HepG2 (cell line): ENCODE data around the gene UAP1L1. TPM values are rescaled to one million over a fixed set of nuclear protein-coding genes. Genes with fewer than 3 reads are reported as not detected.
A peak's percentile ranks its signal among the peaks of the same experiment; 100 is the strongest.

Source experiments
- ARNT2 ChIP-seq: sonication (generic); formaldehyde crosslinking; IDR thresholded peaks from 2 replicates; pipeline ENCODE4 v1.8.0; 2022; ENCODE audit warnings: mild to moderate bottlenecking, low read depth, missing genetic modification reagents, moderate library complexity
- BCL6 ChIP-seq: IDR thresholded peaks from 2 replicates; pipeline ENCODE4 v1.6.1; 2016; ENCODE audit warnings: missing genetic modification reagents, missing compliant biosample characterization
- BCLAF1 ChIP-seq: fragments of 450-650 bp; IDR thresholded peaks from 2 replicates; pipeline ENCODE4 v1.6.1; 2017; ENCODE audit warnings: mild to moderate bottlenecking
- FOXK1 ChIP-seq: sonication (generic); formaldehyde crosslinking; IDR thresholded peaks from 2 replicates; pipeline ENCODE4 v1.4.0; 2020; ENCODE audit warnings: low read depth, missing genetic modification reagents, borderline replicate concordance
- HES4 ChIP-seq: sonication (generic); formaldehyde crosslinking; IDR thresholded peaks from 2 replicates; pipeline ENCODE4 v1.9.0; 2021; ENCODE audit warnings: mild to moderate bottlenecking, missing genetic modification reagents, borderline replicate concordance
- MXI1 ChIP-seq: IDR thresholded peaks from 3 replicates; pipeline ENCODE4 v1.6.1; 2012; ENCODE audit warnings: low read depth, low read length, inconsistent platforms, borderline replicate concordance
- NFKBIZ ChIP-seq: IDR thresholded peaks from 2 replicates; pipeline ENCODE4 v1.6.1; 2018; ENCODE audit warnings: missing genetic modification reagents, missing compliant biosample characterization
- POGZ ChIP-seq: sonication (generic); formaldehyde crosslinking; IDR thresholded peaks from 2 replicates; pipeline ENCODE4 v1.4.0; 2020; ENCODE audit warnings: mild to moderate bottlenecking, missing genetic modification reagents
- SOX13 ChIP-seq, 3 experiments: fragments of 450-650 bp in 1 of 3; sonication (generic) in 1 of 3; formaldehyde crosslinking in 1 of 3; IDR thresholded peaks in 2 of 3; conservative IDR thresholded peaks in 1 of 3; 2 replicates each; pipeline versions ENCODE4 v1.5.0 to v1.6.1; 2016 to 2020; ENCODE audit warnings: antibody characterized with exemption in 1 of 3, mild to moderate bottlenecking in 1 of 3, missing compliant biosample characterization in 1 of 3, missing genetic modification reagents in 1 of 3, moderate library complexity in 1 of 3
- SSRP1 ChIP-seq: IDR thresholded peaks from 2 replicates; pipeline ENCODE4 v1.6.1; 2016; ENCODE audit warnings: control low read depth
- ZBTB7B ChIP-seq: sonication (generic); formaldehyde crosslinking; IDR thresholded peaks from 2 replicates; pipeline ENCODE4 v1.4.0; 2020; ENCODE audit warnings: missing genetic modification reagents
- ZKSCAN1 ChIP-seq: fragments of 150-350 bp; IDR thresholded peaks from 2 replicates; pipeline ENCODE4 v1.6.1; 2014; ENCODE audit warnings: low read length
- ZNF354B ChIP-seq: sonication (generic); formaldehyde crosslinking; IDR thresholded peaks from 2 replicates; pipeline ENCODE4 v1.8.0; 2022; ENCODE audit warnings: mild to moderate bottlenecking, missing genetic modification reagents
- ZNF441 ChIP-seq: sonication (generic); formaldehyde crosslinking; IDR thresholded peaks from 2 replicates; pipeline ENCODE4 v1.7.0; 2021; ENCODE audit warnings: missing genetic modification reagents, borderline replicate concordance
- ZNF563 ChIP-seq: sonication (generic); formaldehyde crosslinking; IDR thresholded peaks from 2 replicates; pipeline ENCODE4 v1.8.0; 2022; ENCODE audit warnings: mild to moderate bottlenecking, moderate library complexity, missing genetic modification reagents
- ZSCAN30 ChIP-seq: sonication (generic); formaldehyde crosslinking; IDR thresholded peaks from 2 replicates; pipeline ENCODE4 v1.5.0; 2020; ENCODE audit warnings: mild to moderate bottlenecking, missing genetic modification reagents
- polyA plus RNA-seq, 8 experiments: library from polyadenylated mRNA; depleted of rRNA in 3 of 8; stranded (reverse) in 7 of 8; unstranded in 1 of 8; fragments of >200 nt; fragmentation: Illumina TruSeq in 4 of 8; extraction: Trizol in 4 of 8; gene quantifications; 2 replicates each; pipeline versions ENCODE4 v1.2.1 to v1.2.3, GENCODE V29; 2011 to 2016; ENCODE audit warnings: low read depth in 4 of 8, missing spikeins in 1 of 8, mixed read lengths in 1 of 8; ENCODE audit not compliant: insufficient read depth in 1 of 8
- total RNA-seq, 5 experiments: library from RNA; depleted of rRNA; stranded (reverse); fragments of >200 nt; fragmentation: Illumina TruSeq; extraction: Trizol; gene quantifications; 2 replicates each; pipeline ENCODE4 v1.2.3, GENCODE V29; 2016; ENCODE audit warnings: low read depth in 1 of 5
- TF ChIP-seq, protein P1 (sequence below): sonication (generic); formaldehyde crosslinking; IDR thresholded peaks from 2 replicates; pipeline ENCODE4 v1.5.1; 2020; ENCODE audit warnings: mild to moderate bottlenecking, moderate library complexity, missing genetic modification reagents
- TF ChIP-seq, protein P2 (sequence below): sonication (generic); formaldehyde crosslinking; conservative IDR thresholded peaks from 2 replicates; pipeline ENCODE4 v1.4.0; 2020; ENCODE audit warnings: missing genetic modification reagents
- TF ChIP-seq, protein P3 (sequence below): sonication (generic); formaldehyde crosslinking; IDR thresholded peaks from 2 replicates; pipeline ENCODE4 v1.5.0; 2020; ENCODE audit warnings: mild to moderate bottlenecking, missing genetic modification reagents, moderate library complexity

UAP1L1 gene
- total and polyA plus RNA-seq, 2 of the 13 experiments (the other 11 are each of a cell fraction or from before 2014, with no cell fraction given), result 5.4 to 6.4 TPM

GRCh38 chr9:137034709-137035506 lies 42.4 kb upstream of the UAP1L1 start (continued):
- TF ChIP-seq, protein P1, sequence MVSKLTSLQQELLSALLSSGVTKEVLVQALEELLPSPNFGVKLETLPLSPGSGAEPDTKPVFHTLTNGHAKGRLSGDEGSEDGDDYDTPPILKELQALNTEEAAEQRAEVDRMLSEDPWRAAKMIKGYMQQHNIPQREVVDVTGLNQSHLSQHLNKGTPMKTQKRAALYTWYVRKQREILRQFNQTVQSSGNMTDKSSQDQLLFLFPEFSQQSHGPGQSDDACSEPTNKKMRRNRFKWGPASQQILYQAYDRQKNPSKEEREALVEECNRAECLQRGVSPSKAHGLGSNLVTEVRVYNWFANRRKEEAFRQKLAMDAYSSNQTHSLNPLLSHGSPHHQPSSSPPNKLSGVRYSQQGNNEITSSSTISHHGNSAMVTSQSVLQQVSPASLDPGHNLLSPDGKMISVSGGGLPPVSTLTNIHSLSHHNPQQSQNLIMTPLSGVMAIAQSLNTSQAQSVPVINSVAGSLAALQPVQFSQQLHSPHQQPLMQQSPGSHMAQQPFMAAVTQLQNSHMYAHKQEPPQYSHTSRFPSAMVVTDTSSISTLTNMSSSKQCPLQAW (CRISPR knock-in tag), result peak; percentile 60; the same call in 1 of the 2 replicates
- TF ChIP-seq ARNT2 (CRISPR knock-in tag) (no peak), ZNF563 (no peak), BCLAF1 (no peak), SSRP1 (CRISPR knock-in tag) (peak; percentile 25; the same call in 1 of the 2 replicates), ZSCAN30 (CRISPR knock-in tag) (no peak), SOX13 (IDR thresholded peaks at IDR 0.05) (no peak), SOX13 (CRISPR knock-in tag; conservative IDR thresholded peaks at IDR 0.05 in 1 of 2, IDR thresholded peaks at IDR 0.05 in 1 of 2) (0 out of 4 replicates have a peak, but pooled peaks of 1 of the 2 experiments have one; percentile 7), MXI1 (no peak), NFKBIZ (CRISPR knock-in tag) (no peak), ZBTB7B (CRISPR knock-in tag) (0 out of 2 replicates have a peak, but pooled peaks have one; percentile 49), ZNF354B (CRISPR knock-in tag) (no peak), BCL6 (no peak), POGZ (CRISPR knock-in tag) (no peak), ZNF441 (CRISPR knock-in tag) (no peak), ZKSCAN1 (no peak), HES4 (no peak), FOXK1 (no peak)
- TF ChIP-seq, protein P2, sequence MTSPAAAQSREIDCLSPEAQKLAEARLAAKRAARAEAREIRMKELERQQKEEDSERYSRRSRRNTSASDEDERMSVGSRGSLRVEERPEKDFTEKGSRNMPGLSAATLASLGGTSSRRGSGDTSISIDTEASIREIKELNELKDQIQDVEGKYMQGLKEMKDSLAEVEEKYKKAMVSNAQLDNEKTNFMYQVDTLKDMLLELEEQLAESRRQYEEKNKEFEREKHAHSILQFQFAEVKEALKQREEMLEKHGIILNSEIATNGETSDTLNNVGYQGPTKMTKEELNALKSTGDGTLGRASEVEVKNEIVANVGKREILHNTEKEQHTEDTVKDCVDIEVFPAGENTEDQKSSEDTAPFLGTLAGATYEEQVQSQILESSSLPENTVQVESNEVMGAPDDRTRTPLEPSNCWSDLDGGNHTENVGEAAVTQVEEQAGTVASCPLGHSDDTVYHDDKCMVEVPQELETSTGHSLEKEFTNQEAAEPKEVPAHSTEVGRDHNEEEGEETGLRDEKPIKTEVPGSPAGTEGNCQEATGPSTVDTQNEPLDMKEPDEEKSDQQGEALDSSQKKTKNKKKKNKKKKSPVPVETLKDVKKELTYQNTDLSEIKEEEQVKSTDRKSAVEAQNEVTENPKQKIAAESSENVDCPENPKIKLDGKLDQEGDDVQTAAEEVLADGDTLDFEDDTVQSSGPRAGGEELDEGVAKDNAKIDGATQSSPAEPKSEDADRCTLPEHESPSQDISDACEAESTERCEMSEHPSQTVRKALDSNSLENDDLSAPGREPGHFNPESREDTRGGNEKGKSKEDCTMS (CRISPR knock-in tag), result no peak
- TF ChIP-seq, protein P3, sequence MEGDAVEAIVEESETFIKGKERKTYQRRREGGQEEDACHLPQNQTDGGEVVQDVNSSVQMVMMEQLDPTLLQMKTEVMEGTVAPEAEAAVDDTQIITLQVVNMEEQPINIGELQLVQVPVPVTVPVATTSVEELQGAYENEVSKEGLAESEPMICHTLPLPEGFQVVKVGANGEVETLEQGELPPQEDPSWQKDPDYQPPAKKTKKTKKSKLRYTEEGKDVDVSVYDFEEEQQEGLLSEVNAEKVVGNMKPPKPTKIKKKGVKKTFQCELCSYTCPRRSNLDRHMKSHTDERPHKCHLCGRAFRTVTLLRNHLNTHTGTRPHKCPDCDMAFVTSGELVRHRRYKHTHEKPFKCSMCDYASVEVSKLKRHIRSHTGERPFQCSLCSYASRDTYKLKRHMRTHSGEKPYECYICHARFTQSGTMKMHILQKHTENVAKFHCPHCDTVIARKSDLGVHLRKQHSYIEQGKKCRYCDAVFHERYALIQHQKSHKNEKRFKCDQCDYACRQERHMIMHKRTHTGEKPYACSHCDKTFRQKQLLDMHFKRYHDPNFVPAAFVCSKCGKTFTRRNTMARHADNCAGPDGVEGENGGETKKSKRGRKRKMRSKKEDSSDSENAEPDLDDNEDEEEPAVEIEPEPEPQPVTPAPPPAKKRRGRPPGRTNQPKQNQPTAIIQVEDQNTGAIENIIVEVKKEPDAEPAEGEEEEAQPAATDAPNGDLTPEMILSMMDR (CRISPR knock-in tag), result peak; percentile 99
